ENCODE measurements around the gene CDKAL1.
"Not testable (repeated sequence)": the region's sequence is repeated elsewhere in the genome, so short reads cannot be mapped to it uniquely, and the experiment has no call there.

The CDKAL1 gene

DNA sequence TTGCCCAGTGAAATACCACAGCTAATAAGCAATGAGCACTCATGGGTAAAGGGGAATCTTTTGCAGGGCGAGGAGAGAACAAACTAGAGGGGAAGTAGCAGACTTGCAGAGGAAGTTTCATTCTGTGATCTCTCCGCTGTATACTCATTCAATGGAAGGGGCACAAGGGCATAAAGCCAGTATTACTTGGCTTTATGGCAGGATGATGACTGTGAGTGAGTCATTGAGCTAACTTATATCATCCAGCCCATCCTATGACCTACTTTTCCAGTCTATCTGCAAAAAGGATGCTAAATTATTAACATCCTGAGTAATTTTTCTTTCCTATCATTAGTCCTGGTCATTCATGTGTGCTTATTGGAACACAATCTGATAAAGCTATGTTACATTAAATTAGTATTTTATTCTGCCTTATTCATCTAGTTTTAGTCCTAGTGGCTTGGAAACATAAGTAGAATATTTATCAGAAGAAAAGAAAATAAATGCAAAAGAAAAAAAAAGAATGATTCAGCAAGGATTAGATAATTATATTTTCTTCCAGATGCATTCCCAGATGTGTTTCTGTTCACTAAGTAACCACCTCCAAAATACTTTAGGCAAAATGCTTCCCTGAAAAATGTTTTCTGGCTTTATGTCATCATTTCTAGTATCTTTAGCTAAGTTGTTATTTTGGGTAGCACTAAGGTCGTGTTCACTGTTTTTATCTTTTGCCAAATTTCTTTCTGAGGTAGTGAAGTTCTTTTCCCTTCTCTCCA lies 471.7 kb downstream of the CDKAL1 start:
- DNase-seq (ENCODE audit: low read depth, low spot score): peak; percentile 59

- DNase-seq (ENCODE audit: low read depth, low spot score): peak; percentile 16
Observed at GRCh38 chr6:21019614-21020013, 485.4 kb downstream of the CDKAL1 start.

DNA sequence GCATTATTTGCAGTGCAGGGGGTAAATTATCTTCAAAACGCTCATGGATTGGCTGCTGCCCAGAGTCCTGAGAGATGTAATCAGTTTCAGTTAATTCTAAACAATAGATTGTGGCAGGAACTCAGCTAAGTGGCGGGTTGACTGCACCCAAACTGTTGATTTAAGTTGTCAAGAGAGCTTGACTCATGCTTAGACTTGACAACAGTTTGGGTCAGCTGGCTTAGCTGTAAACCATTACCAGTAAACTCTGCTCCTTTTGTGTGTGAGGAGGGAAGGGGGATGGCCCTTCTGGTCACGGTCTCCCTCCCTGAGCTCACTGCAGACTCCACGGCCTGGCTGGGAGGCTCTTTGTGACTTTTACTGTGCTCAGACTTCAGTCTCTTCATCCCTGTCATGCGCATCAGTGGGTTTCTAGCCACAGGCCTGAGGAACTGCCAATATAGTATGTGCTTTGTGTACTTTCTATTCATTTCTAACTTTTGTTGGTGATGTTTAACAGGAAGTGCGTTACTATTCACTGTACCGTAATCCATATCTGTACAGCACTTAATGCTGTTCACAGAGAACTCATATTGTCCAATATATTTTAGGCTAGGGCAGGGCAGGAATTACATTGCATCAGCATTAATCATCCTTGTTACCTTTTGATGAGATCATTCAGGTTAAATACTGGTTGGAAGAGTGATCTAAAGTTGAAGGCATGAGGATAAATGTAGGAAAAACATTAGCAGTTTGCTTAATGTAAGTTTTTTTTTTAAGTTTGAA lies 488.3 kb downstream of the CDKAL1 start:
- peak; percentile 96 for DNase-seq (ENCODE audit: low read depth, low spot score)

DNA sequence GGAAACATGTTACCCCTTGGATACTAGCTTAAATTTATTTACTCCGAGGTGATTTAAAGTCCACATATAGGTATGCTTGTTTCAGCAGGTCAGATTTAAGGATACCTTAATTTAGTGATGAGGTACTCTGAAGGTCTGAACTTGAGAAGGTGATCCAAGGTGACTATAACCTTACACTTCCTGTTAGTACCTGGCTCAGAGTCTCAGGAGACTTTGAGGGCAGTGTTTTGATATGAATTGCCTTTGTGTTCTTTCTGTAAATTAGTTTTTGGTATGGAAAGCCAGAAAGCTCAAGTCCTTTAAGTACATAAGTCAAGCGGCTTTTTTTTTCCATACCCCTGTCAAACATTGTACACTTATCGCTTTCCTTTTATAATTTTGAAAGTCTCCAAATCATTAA lies 489.0 kb downstream of the CDKAL1 start:
- DNase-seq (ENCODE audit: low read depth, low spot score): no peak

DNA sequence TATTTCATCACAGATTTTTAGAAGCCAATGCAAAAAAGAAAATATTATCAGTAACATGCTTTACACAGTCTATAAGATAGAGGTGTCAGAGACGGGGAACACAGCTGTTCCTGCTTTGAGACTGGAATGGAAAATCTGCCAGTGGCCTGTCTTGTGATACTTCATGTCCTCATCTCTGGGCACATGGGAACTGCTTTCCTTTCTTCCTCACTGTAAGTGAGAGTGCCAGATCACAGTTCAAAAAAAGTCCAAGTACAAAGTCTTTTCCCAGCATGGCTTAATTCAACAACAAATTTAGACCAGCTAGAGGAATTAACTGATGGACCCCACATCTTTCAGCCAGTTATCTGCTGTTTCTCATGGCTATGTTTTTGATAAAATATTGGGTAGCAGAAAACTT lies 490.4 kb downstream of the CDKAL1 start:
- no peak for DNase-seq (ENCODE audit: low read depth, low spot score)

DNA sequence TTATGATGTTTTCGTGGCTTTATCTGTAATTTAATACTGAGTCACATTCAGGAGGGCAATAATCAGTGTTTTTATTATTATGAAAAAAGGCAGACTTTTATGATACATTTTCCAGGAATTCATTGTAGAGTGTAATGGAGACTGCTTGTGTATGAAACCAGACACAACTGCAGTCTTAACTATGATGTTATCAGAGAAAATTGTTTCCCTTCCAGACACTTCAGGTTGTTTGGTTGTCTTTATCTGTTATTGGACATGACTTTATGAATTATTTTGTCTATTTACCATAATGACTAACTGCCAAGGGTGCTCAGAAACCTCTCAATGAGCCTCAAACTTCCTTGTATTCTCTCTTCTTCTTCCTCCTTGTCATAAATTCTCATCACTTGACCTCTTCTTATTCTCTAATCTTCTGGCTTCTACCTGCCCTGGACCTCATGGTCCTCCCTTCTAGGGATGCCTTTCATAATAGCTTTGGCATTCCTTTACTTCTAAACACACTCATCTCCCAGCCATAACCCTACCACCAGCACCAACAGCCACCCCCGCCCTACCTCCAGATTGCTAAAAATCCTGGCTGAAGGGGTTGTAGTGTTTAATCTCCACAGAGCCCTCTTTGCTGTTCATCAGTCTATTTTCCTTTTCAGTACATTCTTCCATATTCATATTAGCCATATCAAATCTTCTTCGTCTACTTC lies 492.5 kb downstream of the CDKAL1 start:
- DNase-seq (ENCODE audit: low read depth, low spot score): peak; percentile 28

GRCh38 chr6:21027507-21027906 lies 493.2 kb downstream of the CDKAL1 start:
- no peak for DNase-seq (ENCODE audit: low read depth, low spot score)

DNA sequence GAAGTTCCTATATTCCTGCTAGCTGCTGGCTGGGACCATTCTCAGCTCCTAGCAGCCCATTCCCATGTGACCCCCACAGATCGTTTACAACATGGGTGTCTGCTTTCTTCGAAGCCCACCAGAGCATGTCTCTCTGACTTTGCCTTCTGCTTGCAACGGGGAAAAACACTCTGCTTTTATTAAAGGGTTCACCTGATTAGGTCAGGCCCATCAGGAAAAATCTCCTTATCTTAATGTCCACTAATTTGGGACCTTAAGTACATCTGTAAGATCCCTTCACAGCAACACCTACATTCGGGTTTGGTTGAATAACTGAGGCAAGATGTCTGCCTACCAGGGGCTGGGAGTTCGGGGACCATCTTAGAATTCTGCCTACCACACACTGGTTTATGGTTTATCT lies 496.9 kb downstream of the CDKAL1 start:
- no peak for DNase-seq (ENCODE audit: low read depth, low spot score)

- no peak for DNase-seq (ENCODE audit: low read depth, low spot score)
Observed at GRCh38 chr6:21033084-21033483, 498.8 kb downstream of the CDKAL1 start.

DNA sequence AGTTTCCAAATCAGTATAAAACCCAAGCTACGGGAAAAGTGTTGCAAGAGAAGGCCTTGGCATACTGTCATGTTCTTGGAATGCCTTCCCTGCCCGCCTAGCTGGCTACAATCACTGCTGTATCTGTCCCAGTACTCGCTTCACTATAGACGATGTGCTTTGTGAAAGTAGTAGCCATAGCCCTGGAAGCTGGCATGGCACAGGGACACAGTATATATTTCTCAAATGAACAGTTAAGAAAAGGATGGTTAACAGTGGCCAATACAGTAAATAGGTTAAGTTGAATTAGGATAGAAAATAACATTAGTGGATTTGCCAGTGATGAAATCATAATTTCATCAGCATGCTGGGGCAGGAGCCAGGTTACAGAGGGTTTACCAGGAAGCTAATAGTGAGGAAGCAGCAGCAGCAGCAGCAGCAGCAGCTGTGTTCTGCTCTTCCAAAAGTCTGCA lies 499.3 kb downstream of the CDKAL1 start:
- DNase-seq (ENCODE audit: low read depth, low spot score): peak; percentile 48

- DNase-seq (ENCODE audit: low read depth, low spot score): no peak
Observed at GRCh38 chr6:21034345-21034744, 500.1 kb downstream of the CDKAL1 start.

DNA sequence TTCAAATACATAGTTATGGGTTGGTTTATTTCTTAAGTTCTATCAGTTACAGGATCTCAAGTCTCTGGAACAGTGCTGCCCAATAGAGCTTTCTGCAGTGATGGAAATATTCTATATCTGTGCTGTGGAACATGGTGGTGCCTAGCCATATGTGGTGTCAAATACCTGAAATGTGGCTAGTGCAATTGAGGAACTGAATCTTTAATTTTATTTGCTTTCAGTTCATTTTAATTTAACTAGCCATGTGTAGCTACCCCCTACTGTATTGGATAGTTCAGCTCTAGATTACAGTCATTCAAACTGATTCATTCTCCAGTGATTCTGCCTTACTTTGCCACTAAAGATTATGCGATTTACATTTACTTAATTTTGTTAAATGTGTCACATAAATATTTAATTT lies 503.2 kb downstream of the CDKAL1 start:
- no peak for DNase-seq (ENCODE audit: low read depth, low spot score)

GRCh38 chr6:21039926-21040325 lies 505.7 kb downstream of the CDKAL1 start:
- no peak for DNase-seq (ENCODE audit: low read depth, low spot score)

GRCh38 chr6:21045135-21045700 lies 511.0 kb downstream of the CDKAL1 start:
- DNase-seq (ENCODE audit: low read depth, low spot score): peak; percentile 61

DNA sequence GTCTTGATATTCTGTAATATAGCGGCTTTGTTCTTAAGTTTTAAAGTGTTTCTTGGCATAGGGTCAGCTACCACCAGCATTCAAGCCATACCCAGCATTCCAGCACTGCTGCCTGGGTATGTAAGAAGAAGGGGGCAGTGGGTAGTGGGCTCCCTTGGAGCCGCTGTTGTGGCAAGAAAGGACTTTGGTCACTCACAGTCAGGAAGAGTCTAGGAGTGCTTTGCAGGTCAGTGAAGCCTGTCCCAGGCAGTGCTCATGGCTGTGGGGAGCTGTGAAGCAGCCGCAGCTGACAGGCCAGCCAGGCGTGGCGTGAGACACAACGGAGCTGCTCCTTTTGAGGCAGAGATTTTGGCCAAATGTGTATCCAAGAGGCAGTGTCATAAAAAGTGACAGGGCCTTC lies 512.0 kb downstream of the CDKAL1 start:
- DNase-seq (ENCODE audit: low read depth, low spot score): peak; percentile 82

- no peak for DNase-seq (ENCODE audit: low read depth, low spot score)
Observed at GRCh38 chr6:21048047-21048446, 513.8 kb downstream of the CDKAL1 start.

DNA sequence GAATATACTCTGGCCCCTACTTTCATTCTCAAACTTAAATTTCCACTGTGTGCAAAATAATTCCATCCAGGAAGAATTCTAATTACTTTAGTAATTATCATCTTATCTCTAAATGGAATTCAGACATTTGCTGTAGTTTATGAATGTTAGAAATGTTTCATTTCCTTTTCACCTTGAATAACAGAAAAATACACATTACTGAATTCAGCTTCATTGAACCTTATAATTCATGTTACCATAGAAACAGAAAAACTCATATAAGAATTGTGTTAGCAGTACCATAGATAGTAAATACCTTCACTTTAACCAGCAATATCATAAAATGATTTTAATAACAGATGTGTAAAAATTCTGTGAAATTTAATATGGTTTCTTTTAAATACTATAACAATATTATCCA lies 514.9 kb downstream of the CDKAL1 start:
- no peak for DNase-seq (ENCODE audit: low read depth, low spot score)

- no peak for DNase-seq (ENCODE audit: low read depth, low spot score)
Observed at GRCh38 chr6:21049572-21049971, 515.3 kb downstream of the CDKAL1 start.

DNA sequence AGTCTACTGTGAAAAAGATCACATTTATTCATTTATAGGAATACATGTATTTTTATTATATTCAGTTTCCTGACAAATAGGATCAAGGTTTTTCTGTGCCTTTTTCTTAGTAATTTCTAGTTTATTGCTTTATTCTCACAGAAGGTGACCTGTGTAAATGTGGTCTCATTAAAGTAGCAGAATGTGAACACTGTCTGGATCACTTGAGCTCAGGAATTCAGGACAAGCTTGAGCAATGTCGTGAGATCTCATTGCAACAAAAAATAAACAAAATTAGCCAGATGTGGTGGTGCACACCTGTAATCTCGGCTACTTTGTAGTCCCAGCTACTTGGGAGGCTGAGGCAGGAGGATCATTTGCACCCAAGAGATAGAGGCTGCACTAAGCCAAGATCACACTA lies 516.7 kb downstream of the CDKAL1 start:
- DNase-seq (ENCODE audit: low read depth, low spot score): peak; percentile 44

DNA sequence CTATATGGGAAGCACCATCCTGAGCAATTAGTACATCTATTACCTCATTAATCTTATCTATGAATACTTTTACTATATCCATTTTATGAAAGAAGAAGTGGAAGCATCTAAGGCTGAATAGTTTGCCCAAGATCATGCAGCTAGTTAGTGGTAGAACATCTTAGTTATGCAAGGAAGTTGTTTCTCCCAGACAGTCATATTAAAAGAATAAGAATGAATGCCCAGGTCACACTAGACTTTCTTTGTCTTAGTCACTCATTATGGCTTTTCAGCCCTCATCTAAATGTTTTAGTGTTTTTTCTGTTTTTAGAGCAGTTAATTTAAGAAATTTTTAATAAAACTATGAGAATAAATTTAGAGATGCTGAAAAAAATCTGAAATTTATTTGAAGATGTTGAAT lies 517.5 kb downstream of the CDKAL1 start:
- no peak for DNase-seq (ENCODE audit: low read depth, low spot score)

DNA sequence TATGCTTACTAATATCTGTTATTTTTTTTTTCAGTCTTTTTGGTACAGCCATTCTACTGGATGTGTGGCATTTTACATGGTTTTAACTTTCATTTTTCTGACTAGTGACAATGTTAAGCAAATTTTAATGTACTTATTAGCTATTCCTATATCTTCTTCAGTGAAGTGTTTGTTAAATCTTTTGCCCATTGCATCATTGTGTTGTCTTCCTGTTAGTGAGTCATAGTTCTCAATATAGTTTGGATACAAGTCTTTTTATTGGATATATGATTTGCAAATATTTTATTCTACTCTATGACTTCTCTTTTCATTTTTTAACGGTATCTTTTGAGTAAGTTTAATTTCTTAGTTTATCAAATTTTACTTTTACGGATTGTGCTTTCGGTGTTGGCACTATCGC lies 519.4 kb downstream of the CDKAL1 start:
- DNase-seq (ENCODE audit: low read depth, low spot score): no peak

DNA sequence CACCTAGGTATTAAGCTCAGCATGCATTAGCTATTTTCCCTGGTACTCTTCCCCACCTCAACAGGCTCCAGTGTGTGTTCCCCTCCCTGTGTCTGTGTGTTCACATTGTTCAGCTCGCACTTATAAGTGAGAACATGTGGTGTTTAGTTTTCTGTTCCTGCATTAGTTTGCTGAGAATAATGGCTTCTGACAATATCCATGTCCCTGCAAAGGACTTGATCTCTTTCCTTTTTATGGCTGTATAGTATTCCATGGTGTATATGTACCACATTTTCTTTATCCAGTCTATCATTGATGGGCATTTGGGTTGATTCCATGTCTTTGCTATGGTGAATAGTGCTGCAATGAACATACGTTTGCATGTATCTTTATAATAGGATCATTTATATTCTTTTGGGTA lies 521.2 kb downstream of the CDKAL1 start:
- DNase-seq (ENCODE audit: low read depth, low spot score): not testable (repeated sequence)

All from astrocyte of the hippocampus (primary cell).